Lower leg skin (tissue), 4 donors: ENCODE data around the gene CEP63. TPM values are rescaled to one million over a fixed set of nuclear protein-coding genes. Genes with fewer than 3 reads are reported as not detected.

Experiments
- DNase-seq, 2 donors: peaks; one replicate each; pipeline ENCODE4 v3.0.0-alpha.2; 2019; ENCODE audit warnings: low spot score in 2 of 2
- H3K4me3 ChIP-seq: fragments of 200-600 bp; sonication (generic); 2 replicates; pipeline ENCODE4 v1.5.1; 2017; ENCODE audit warnings: mild to moderate bottlenecking, low read depth; ENCODE audit not compliant: poor library complexity, severe bottlenecking
- CTCF ChIP-seq, 3 donors: fragments of 450-650 bp; IDR thresholded peaks; one replicate each; pipeline ENCODE4 v1.5.1; 2016; ENCODE audit warnings: antibody characterized with exemption in 3 of 3, mild to moderate bottlenecking in 3 of 3, moderate library complexity in 2 of 3
- POLR2A ChIP-seq, 2 donors: fragments of 450-650 bp; IDR thresholded peaks; one replicate each; pipeline ENCODE4 v1.6.1; 2016 to 2017; ENCODE audit warnings: antibody characterized with exemption in 2 of 2, mild to moderate bottlenecking in 1 of 2, moderate library complexity in 1 of 2
- WGBS, 2 donors: methylation state at CpG; one replicate each; pipeline ENCODE4 v1.1.5; 2018; 5-methylcytosine and 5-hydroxymethylcytosine counted together
- intact Hi-C: fragments of 100-400 bp; cut with DNase I; formaldehyde crosslinking; loops from one replicate; pipeline ENCODE4 v1.15.0; 2023; ENCODE audit warnings: low total_unique reads
- total RNA-seq, 4 donors: library from RNA; depleted of rRNA; stranded (reverse); fragments of >200 nt; gene quantifications; one replicate each; pipeline ENCODE4 v1.1.0, GENCODE V29; 2016

Gene CEP63
- total RNA-seq, 4 donors from 2014 or later = 15.6 to 23.2 (median 18.1) TPM

- TF ChIP-seq CTCF (IDR thresholded peaks at IDR 0.05) = no peak
- TF ChIP-seq POLR2A (IDR thresholded peaks at IDR 0.05) = no peak
- intact Hi-C loops = loop anchor here (10.0 kb wide), 2 partner anchors 49 to 239 kb away; no protein-coding TSS in a partner anchor
- DNase-seq = no peak
- no peak overlapping the region for H3K4me3 ChIP-seq
- WGBS, 2 donors = 68 to 83% methylated on average over 6 of the region's 6 CpGs
These were observed 32.2 kb upstream of the CEP63 start for GRCh38 chr3:134453631-134454030.

- no peak for DNase-seq
- TF ChIP-seq CTCF (IDR thresholded peaks at IDR 0.05) (no peak), POLR2A (IDR thresholded peaks at IDR 0.05) (no peak)
- H3K4me3 ChIP-seq = no peak overlapping the region
- intact Hi-C loops = loop anchor here (10.0 kb wide), 2 partner anchors 53 to 243 kb away; no protein-coding TSS in a partner anchor
- 57 to 60% methylated on average over 9 of the region's 9 CpGs for WGBS, 2 donors
These were observed 28.3 kb upstream of the CEP63 start for GRCh38 chr3:134457376-134458074.

GRCh38 chr3:134458406-134458945, 27.4 kb upstream of the CEP63 start:
- 88 to 92% methylated on average over 10 of the region's 10 CpGs for WGBS, 2 donors
- intact Hi-C loops = loop anchor here (10.0 kb wide), 2 partner anchors 54 to 244 kb away; no protein-coding TSS in a partner anchor
- DNase-seq = no peak
- H3K4me3 ChIP-seq = no peak overlapping the region
- TF ChIP-seq CTCF (IDR thresholded peaks at IDR 0.05) = no peak
- no peak for TF ChIP-seq POLR2A (IDR thresholded peaks at IDR 0.05)

GRCh38 chr3:134459562-134459961, 26.3 kb upstream of the CEP63 start:
- intact Hi-C loops = loop anchor here (10.0 kb wide), 2 partner anchors 55 to 245 kb away; no protein-coding TSS in a partner anchor
- TF ChIP-seq CTCF (IDR thresholded peaks at IDR 0.05) (no peak), POLR2A (IDR thresholded peaks at IDR 0.05) (no peak)
- DNase-seq = no peak
- no peak overlapping the region for H3K4me3 ChIP-seq
- WGBS, 2 donors = 92 to 94% methylated on average over 4 of the region's 4 CpGs

- intact Hi-C loops = no loop called here
- H3K4me3 ChIP-seq = no peak overlapping the region
- no peak for DNase-seq
- TF ChIP-seq CTCF (IDR thresholded peaks at IDR 0.05) = no peak
- no peak for TF ChIP-seq POLR2A (IDR thresholded peaks at IDR 0.05)
- 51 to 61% methylated on average over 2 of the region's 2 CpGs for WGBS, 2 donors
These were observed 24.9 kb upstream of the CEP63 start for GRCh38 chr3:134460965-134461364.
